H1 (cell line): Measurements from ENCODE around the gene ACACA. TPM values are rescaled to one million over a fixed set of nuclear protein-coding genes. Genes with fewer than 3 reads are reported as not detected.

Experiments used
- CBX8 ChIP-seq: fragments of 300-800, 300-1000 bp; sonication (generic); IDR thresholded peaks from 2 replicates; pipeline ENCODE4 v1.7.1; 2016; ENCODE audit warnings: low read depth, low read length, borderline replicate concordance
- CREB1 ChIP-seq: IDR thresholded peaks from 2 replicates; pipeline ENCODE4 v1.6.1; 2012; ENCODE audit warnings: inconsistent platforms
- TBP ChIP-seq: IDR thresholded peaks from 2 replicates; pipeline ENCODE4 v1.6.1; 2011; ENCODE audit warnings: low read depth, low read length, improper control_type of control experiment
- polyA plus RNA-seq, 7 experiments: library from polyadenylated mRNA; depleted of rRNA in 3 of 7; stranded (reverse) in 5 of 7; unstranded in 2 of 7; fragments of >200 nt in 5 of 7; fragments of 200-250 nt in 2 of 7; gene quantifications; 1 replicate in 5 of 7; 2 replicates in 1 of 7; 4 replicates in 1 of 7; pipeline versions ENCODE4 v1.2.1 to v1.2.3, GENCODE V29; 2011 to 2013; ENCODE audit warnings: missing spikeins in 2 of 7, mixed read lengths in 2 of 7
- total RNA-seq: library from RNA; stranded (reverse); fragmentation: NEBNext Ultra II Directional; extraction: Animal tissue kit (Norgen Biotek cat#: 25700); gene quantifications from 2 replicates; pipeline ENCODE4 v1.2.1, GENCODE V29; 2021

Gene ACACA
- total and polyA plus RNA-seq, 2 of the 8 experiments (the other 6 are each of a cell fraction or from before 2014, with no cell fraction given), result 74.0 to 160 TPM

DNA sequence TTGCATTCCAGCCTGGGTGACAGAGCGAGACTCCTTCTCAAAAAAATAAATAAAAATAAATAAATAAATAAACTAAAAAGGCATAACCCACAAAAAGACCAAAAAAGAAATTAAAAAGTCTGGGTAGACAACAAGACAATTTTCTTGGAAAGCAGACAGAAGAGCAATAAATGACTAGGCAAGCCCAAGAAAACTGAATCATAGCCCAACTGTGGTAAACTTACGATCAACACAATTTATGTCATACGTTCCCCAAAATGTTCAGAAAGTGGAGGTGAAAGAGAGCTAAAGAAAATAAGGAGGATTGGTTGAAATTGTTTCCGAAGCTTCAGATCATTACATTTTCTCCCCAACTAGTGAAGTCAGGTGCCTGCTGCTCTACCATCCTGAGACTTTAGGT, 62.1 kb downstream of the ACACA start (continued):
- TF ChIP-seq TBP (no peak), CBX8 (no peak), CREB1 (no peak)
